Neural cell (in vitro differentiated cells): ENCODE measurements around the gene DRICH1. TPM values are rescaled to one million over a fixed set of nuclear protein-coding genes. Genes with fewer than 3 reads are reported as not detected.

ENCODE experiments used
- H2AFZ ChIP-seq: fragments of 200-600, 300-800 bp; sonication (generic), shearing (Covaris generic); 2 replicates; pipeline ENCODE4 v1.6.0; 2014; ENCODE audit warnings: low read depth, mild to moderate bottlenecking, antibody characterized with exemption, low read length, moderate library complexity
- H3F3A ChIP-seq: fragments of 200-600 bp; shearing (Covaris generic); 2 replicates; pipeline ENCODE4 v1.6.1; 2016; ENCODE audit warnings: mild to moderate bottlenecking, moderate library complexity, mixed read lengths, antibody characterized with exemption, low read length; ENCODE audit not compliant: insufficient read depth, poor library complexity, severe bottlenecking
- H3K27ac ChIP-seq: fragments of 200-600, 300-800 bp; sonication (generic), shearing (Covaris generic); 2 replicates; pipeline ENCODE4 v1.5.1; 2014; ENCODE audit warnings: mild to moderate bottlenecking, low read length, moderate library complexity
- H3K27me3 ChIP-seq: fragments of 300-800, 200-600 bp; sonication (generic), shearing (Covaris generic); 2 replicates; pipeline ENCODE4 v1.6.0; 2014; ENCODE audit warnings: mild to moderate bottlenecking, low read depth, low read length, moderate library complexity; ENCODE audit not compliant: insufficient read depth
- H3K36me3 ChIP-seq: fragments of 300-800, 200-600 bp; sonication (generic), shearing (Covaris generic); 2 replicates; pipeline ENCODE4 v1.5.1; 2014; ENCODE audit warnings: mild to moderate bottlenecking, antibody characterized with exemption, low read length, moderate library complexity; ENCODE audit not compliant: insufficient read depth
- H3K4me2 ChIP-seq: fragments of 300-800, 200-600 bp; sonication (generic), shearing (Covaris generic); 2 replicates; pipeline ENCODE4 v1.6.0; 2014; ENCODE audit warnings: mild to moderate bottlenecking, low read length
- H3K4me3 ChIP-seq: fragments of 300-800, 200-600 bp; sonication (generic), shearing (Covaris generic); 2 replicates; pipeline ENCODE4 v1.5.1; 2014; ENCODE audit warnings: mild to moderate bottlenecking, low read length, moderate library complexity
- H3K79me2 ChIP-seq: fragments of 200-600 bp; shearing (Covaris generic); replicated peaks from 2 replicates; pipeline ENCODE4 v1.6.0; 2014; ENCODE audit warnings: mild to moderate bottlenecking, low read length, moderate library complexity; ENCODE audit not compliant: insufficient read depth
- H3K9ac ChIP-seq: fragments of 300-800, 200-600 bp; sonication (generic), shearing (Covaris generic); 2 replicates; pipeline ENCODE4 v1.6.1; 2016; ENCODE audit warnings: mild to moderate bottlenecking, low read length, mixed read lengths
- H3K9me2 ChIP-seq: fragments of 200-600 bp; shearing (Covaris generic); 2 replicates; pipeline ENCODE4 v1.6.1; 2016; ENCODE audit warnings: mild to moderate bottlenecking, low read length, mixed read lengths; ENCODE audit not compliant: insufficient read depth
- H3K9me3 ChIP-seq: fragments of 200-600, 300-800 bp; sonication (generic), shearing (Covaris generic); 2 replicates; pipeline ENCODE4 v1.6.1; 2016; ENCODE audit warnings: mild to moderate bottlenecking, mixed run types, low read length, moderate library complexity, mixed read lengths
- H4K20me1 ChIP-seq: fragments of 200-600 bp; shearing (Covaris generic); 2 replicates; pipeline ENCODE4 v1.6.1; 2016; ENCODE audit warnings: mild to moderate bottlenecking, mixed run types; ENCODE audit not compliant: insufficient read depth
- EP300 ChIP-seq: fragments of 450-650 bp; conservative IDR thresholded peaks from 2 replicates; pipeline ENCODE4 v1.6.1; 2014; ENCODE audit warnings: antibody characterized with exemption, mild to moderate bottlenecking, moderate library complexity; ENCODE audit not compliant: poor library complexity, severe bottlenecking
- EZH2 ChIP-seq: fragments of 200-600, 300-800 bp; shearing (Covaris generic), sonication (generic); IDR thresholded peaks from 2 replicates; pipeline ENCODE4 v1.6.1; 2014; ENCODE audit warnings: antibody characterized with exemption, low read length, borderline replicate concordance, mild to moderate bottlenecking; ENCODE audit not compliant: insufficient read depth, poor library complexity, severe bottlenecking
- MXI1 ChIP-seq: fragments of 450-650 bp; conservative IDR thresholded peaks from 2 replicates; pipeline ENCODE4 v1.6.1; 2014; ENCODE audit warnings: antibody characterized with exemption, mild to moderate bottlenecking; ENCODE audit not compliant: poor library complexity, severe bottlenecking
- POLR2AphosphoS5 ChIP-seq: IDR thresholded peaks from 2 replicates; pipeline ENCODE4 v1.6.1; 2012
- RAD21 ChIP-seq: fragments of 450-650 bp; conservative IDR thresholded peaks from 2 replicates; pipeline ENCODE4 v1.6.1; 2014; ENCODE audit warnings: antibody characterized with exemption, mild to moderate bottlenecking, moderate library complexity
- REST ChIP-seq: IDR thresholded peaks from 2 replicates; pipeline ENCODE4 v1.6.1; 2012; ENCODE audit warnings: borderline replicate concordance
- SMC3 ChIP-seq: fragments of 450-650 bp; conservative IDR thresholded peaks from 2 replicates; pipeline ENCODE4 v1.6.1; 2014; ENCODE audit warnings: antibody characterized with exemption, mild to moderate bottlenecking, moderate library complexity; ENCODE audit not compliant: poor library complexity
- TAF1 ChIP-seq: IDR thresholded peaks from 2 replicates; pipeline ENCODE4 v1.6.1; 2012; ENCODE audit warnings: low read depth
- polyA plus RNA-seq: library from polyadenylated mRNA; depleted of rRNA; stranded (reverse); fragments of >200 nt; gene quantifications from 2 replicates; pipeline ENCODE4 v1.2.3, GENCODE V29; 2014
- TF ChIP-seq, protein P1 (sequence below): fragments of 450-650 bp; IDR thresholded peaks from 2 replicates; pipeline ENCODE4 v1.5.1; 2014; ENCODE audit warnings: antibody characterized with exemption, mild to moderate bottlenecking, moderate library complexity; ENCODE audit not compliant: poor library complexity, severe bottlenecking

The DRICH1 gene
- polyA plus RNA-seq, 1 donor from 2014 or later, result 0.48 TPM

DNA sequence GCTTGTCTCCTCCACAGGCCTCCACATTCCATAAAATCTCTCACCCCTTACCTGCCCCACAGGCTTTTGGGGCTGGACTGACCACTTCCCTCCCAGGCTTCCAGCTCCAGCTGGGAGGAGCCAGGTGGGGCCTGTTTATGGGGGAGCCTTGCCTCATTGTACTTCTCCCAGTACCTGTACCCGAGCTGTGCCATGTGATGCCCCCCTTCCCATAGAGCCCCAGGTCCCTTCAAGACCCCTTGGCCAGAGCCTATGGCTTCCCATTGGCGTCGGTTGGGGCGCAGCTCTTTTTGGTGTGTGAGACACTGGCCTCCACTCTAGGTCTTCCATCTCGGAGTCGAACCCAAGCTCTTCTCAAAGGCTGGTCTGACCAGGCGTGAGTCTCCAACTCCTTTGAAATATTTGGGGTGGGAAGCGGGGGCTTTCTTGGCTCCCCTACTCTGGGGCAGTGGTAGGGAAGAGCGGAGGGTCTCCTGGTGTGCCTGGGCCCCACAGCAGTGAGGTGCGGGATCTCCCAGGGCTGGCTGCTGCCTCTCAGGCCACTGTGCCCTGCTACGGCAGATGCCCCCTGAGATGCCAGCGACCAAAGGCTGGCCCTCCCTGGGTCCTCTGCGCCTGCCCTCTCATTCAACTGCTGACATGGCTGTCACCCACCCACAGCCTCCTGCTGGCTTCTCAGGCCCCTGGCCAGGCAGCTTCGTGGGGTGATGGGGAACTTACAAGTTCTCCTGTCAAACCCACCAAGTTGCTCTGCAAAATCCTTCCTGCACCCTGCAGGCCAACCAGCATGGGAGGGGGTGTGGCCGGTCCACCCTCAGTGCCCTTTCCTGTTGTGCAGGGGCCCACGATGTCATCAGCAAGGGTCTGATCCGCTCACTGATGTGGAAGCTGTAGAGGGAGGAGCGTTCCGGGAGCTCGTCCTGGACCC lies 25.7 kb downstream of the DRICH1 start (continued):
- TF ChIP-seq RAD21, result no peak

DNA sequence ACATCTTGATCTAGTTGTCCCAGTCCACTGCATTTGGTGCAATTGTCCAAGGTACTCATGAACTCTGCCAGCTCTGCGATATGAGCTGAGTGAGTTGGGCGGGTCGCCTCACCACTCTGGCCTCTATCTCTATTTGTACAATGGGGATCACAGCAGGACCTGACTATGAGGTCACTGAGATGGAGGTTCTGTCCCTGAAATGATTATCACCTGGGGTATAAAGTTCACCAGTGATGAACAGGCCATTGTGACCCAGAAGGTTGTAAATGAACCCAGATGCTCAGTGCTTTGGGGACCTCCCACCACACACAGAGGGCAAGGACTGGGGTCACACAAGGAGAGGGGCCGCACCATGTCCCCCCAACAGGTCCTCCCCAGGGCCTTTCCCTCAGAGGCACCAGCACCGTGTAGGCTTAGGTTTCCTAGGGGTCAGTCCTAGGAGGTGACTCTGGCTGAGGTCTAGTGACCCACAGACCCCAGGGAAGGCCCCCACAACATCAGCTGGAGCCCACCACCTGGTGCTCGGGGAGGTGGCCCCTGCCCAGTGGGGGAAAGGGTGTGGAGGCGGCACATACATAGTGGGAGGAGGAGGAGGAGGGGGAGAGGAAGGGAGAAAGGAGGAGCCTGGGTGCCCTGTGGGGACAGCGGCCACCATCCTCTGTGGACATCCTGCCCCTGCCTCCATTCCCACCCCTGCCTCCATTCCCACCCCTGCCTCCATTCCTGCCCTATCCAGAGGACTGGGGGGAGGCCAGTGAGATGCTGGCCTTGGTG lies 27.0 kb downstream of the DRICH1 start:
- TF ChIP-seq EZH2, result no peak
- TF ChIP-seq POLR2AphosphoS5, result no peak
- no peak for TF ChIP-seq MXI1
- no peak for TF ChIP-seq EP300
- TF ChIP-seq, protein P1, sequence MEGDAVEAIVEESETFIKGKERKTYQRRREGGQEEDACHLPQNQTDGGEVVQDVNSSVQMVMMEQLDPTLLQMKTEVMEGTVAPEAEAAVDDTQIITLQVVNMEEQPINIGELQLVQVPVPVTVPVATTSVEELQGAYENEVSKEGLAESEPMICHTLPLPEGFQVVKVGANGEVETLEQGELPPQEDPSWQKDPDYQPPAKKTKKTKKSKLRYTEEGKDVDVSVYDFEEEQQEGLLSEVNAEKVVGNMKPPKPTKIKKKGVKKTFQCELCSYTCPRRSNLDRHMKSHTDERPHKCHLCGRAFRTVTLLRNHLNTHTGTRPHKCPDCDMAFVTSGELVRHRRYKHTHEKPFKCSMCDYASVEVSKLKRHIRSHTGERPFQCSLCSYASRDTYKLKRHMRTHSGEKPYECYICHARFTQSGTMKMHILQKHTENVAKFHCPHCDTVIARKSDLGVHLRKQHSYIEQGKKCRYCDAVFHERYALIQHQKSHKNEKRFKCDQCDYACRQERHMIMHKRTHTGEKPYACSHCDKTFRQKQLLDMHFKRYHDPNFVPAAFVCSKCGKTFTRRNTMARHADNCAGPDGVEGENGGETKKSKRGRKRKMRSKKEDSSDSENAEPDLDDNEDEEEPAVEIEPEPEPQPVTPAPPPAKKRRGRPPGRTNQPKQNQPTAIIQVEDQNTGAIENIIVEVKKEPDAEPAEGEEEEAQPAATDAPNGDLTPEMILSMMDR, result no peak
- no peak for TF ChIP-seq SMC3
- TF ChIP-seq TAF1, result no peak
- no peak for TF ChIP-seq REST
- Histone ChIP-seq H3K9me2 (no peaks in the 10 kb centered on the region), H3K27ac (no peak overlapping the region), H4K20me1 (no peaks in the 10 kb centered on the region), H3K36me3 (no peaks in the 10 kb centered on the region), H3K9me3 (no peaks in the 10 kb centered on the region), H3F3A (no peaks in the 10 kb centered on the region), H3K4me3 (no peak overlapping the region), H2AFZ (no peak overlapping the region), H3K79me2 (no peaks in the 10 kb centered on the region), H3K4me2 (no peak overlapping the region), H3K9ac (no peak overlapping the region), H3K27me3 (no peaks in the 10 kb centered on the region)

- no peaks in the 10 kb centered on the region for H3K79me2 ChIP-seq
- H3K4me3 ChIP-seq, result no peak overlapping the region
- no peaks in the 10 kb centered on the region for H3F3A ChIP-seq
- no peak overlapping the region for H3K4me2 ChIP-seq
- H3K9me2 ChIP-seq, result no peaks in the 10 kb centered on the region
- no peaks in the 10 kb centered on the region for H3K27me3 ChIP-seq
- no peak overlapping the region for H2AFZ ChIP-seq
- no peak overlapping the region for H3K9ac ChIP-seq
- H3K27ac ChIP-seq, result no peak overlapping the region
- no peaks in the 10 kb centered on the region for H3K36me3 ChIP-seq
- H4K20me1 ChIP-seq, result no peaks in the 10 kb centered on the region
- H3K9me3 ChIP-seq, result no peaks in the 10 kb centered on the region
- TF ChIP-seq EZH2 (no peak), REST (no peak), SMC3 (no peak), RAD21 (no peak), POLR2AphosphoS5 (no peak), MXI1 (no peak), TAF1 (no peak), EP300 (no peak)
- TF ChIP-seq, protein P1, result no peak
Observed at GRCh38 chr22:23603266-23603665, 28.9 kb downstream of the DRICH1 start.
